ENCODE measurements around the gene BRINP2.

GRCh38 chr1:177248258-177248657 lies 77.5 kb downstream of the BRINP2 start:
- TF ChIP-seq CTCF (IDR thresholded peaks at IDR 0.05), result no peak
- TF ChIP-seq POLR2A (IDR thresholded peaks at IDR 0.05), result no peak

Measured in esophagus squamous epithelium (tissue), 4 donors.